SK-N-SH (cell line): ENCODE results near the gene ZNF79.

Experiments
- GABPA ChIP-seq: IDR thresholded peaks from 2 replicates; pipeline ENCODE4 v1.4.0; 2012; ENCODE audit warnings: low read depth, mild to moderate bottlenecking
- JUND ChIP-seq: IDR thresholded peaks from 2 replicates; pipeline ENCODE4 v1.4.0; 2012
- POLR2AphosphoS5 ChIP-seq: IDR thresholded peaks from 2 replicates; pipeline ENCODE4 v1.6.1; 2012; ENCODE audit warnings: low read depth, low read length

DNA sequence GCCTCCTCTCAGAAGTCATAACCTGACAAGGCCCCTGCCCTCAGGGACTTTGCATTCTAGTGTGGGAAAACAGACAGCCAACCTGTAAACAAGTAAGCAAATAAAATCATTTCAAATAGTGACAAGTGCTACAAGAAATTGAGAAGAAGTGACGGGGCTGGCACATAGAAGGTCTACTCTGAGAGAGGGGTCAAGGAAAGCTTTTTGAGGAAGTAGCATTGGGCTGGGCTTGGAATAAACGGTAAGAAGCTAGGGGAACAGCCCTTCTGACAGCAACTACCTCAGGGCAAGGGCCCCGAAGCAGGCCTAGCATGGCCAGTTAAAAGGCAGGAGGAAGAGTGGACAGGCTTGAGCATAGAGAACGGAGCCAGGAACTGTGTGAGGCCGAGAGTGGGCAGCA, 32.0 kb upstream of the ZNF79 start:
- TF ChIP-seq POLR2AphosphoS5 (no peak), JUND (no peak), GABPA (no peak)
